ENCODE data around the gene MREG. TPM values are rescaled to one million over a fixed set of nuclear protein-coding genes. Genes with fewer than 3 reads are reported as not detected.
A peak's percentile ranks its signal among the peaks of the same experiment; 100 is the strongest.

Gene MREG
- polyA plus RNA-seq, 1 experiment, result 2.6 TPM

DNA sequence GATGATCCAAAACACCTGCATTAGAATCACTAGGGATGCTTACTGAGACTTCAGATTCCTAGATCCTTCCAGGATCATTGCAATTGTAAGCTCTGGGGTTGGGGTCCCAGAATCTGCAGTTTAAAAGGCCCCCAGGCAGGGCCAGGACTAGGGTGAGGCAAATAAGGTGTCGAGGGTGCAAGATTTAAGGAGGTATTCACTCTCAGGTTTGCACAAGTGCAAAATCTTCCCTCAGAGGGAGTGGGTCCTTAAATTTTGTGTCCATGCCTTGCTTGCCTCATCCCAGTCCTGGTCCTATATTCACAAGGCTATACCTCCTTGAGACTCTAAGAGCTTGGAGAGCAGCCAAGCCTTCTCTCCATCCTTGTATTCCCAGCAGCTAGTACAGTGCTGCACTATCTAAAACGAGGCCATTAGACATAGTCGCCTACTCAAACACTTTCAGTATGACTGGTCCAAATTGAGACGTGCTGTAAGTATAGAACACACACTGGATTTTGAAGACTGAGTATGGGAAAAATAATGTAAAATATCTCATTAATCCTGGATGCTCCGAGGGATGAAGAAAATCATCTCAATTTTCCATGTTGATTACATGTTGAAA is 31.6 kb upstream of the MREG start:
- Histone ChIP-seq H3K27ac (ENCODE audit: low read depth, low read length) (no peak overlapping the region), H3K9me3 (ENCODE audit: control insufficient read depth, insufficient read depth, low read length) (no peaks in the 10 kb centered on the region), H3K4me3 (ENCODE audit: low read depth, low read length) (no peak overlapping the region), H3K27me3 (ENCODE audit: control insufficient read depth, insufficient read depth, low read length) (no peaks in the 10 kb centered on the region)
- CTCF ChIA-PET, result interaction anchor here (2.1 to 3.4 kb wide), 2 partner anchors 11 to 23 kb away, joined by 6 to 27 read pairs; no protein-coding TSS in a partner anchor
- POLR2A ChIA-PET, result no interaction called here
- DNase-seq (ENCODE audit: low read depth, low spot score), result no peak
- TF ChIP-seq, protein P1, sequence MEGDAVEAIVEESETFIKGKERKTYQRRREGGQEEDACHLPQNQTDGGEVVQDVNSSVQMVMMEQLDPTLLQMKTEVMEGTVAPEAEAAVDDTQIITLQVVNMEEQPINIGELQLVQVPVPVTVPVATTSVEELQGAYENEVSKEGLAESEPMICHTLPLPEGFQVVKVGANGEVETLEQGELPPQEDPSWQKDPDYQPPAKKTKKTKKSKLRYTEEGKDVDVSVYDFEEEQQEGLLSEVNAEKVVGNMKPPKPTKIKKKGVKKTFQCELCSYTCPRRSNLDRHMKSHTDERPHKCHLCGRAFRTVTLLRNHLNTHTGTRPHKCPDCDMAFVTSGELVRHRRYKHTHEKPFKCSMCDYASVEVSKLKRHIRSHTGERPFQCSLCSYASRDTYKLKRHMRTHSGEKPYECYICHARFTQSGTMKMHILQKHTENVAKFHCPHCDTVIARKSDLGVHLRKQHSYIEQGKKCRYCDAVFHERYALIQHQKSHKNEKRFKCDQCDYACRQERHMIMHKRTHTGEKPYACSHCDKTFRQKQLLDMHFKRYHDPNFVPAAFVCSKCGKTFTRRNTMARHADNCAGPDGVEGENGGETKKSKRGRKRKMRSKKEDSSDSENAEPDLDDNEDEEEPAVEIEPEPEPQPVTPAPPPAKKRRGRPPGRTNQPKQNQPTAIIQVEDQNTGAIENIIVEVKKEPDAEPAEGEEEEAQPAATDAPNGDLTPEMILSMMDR (IDR thresholded peaks at IDR 0.05; ENCODE audit: low read depth, low read length), result no peak

DNA sequence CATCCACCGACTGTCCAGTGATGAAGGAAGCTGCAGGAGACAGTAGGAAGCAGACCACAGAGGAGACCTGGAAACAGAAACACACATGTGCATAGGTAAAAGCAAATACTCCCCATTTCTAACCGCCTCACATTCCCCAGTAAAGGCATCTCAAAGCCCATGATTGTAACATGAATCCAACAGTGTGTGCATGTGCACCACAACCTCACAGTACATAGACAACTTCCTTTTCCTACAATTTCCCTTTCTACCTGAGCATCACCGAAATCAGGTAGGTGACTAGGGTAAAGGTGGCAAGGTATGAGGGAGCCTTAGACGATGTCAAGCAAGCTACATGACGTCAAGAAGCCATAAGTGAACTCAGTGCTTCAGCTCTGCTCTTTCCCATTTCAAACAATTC is 30.6 kb upstream of the MREG start:
- POLR2A ChIA-PET, result no interaction called here
- CTCF ChIA-PET, result interaction anchor here (2.1 to 3.4 kb wide), 2 partner anchors 10 to 22 kb away, joined by 6 to 27 read pairs; no protein-coding TSS in a partner anchor
- Histone ChIP-seq H3K27me3 (ENCODE audit: control insufficient read depth, insufficient read depth, low read length) (no peaks in the 10 kb centered on the region), H3K4me3 (ENCODE audit: low read depth, low read length) (no peak overlapping the region), H3K9me3 (ENCODE audit: control insufficient read depth, insufficient read depth, low read length) (no peaks in the 10 kb centered on the region), H3K27ac (ENCODE audit: low read depth, low read length) (no peak overlapping the region)
- no peak for DNase-seq (ENCODE audit: low read depth, low spot score)
- TF ChIP-seq, protein P1 (IDR thresholded peaks at IDR 0.05; ENCODE audit: low read depth, low read length), result no peak

DNA sequence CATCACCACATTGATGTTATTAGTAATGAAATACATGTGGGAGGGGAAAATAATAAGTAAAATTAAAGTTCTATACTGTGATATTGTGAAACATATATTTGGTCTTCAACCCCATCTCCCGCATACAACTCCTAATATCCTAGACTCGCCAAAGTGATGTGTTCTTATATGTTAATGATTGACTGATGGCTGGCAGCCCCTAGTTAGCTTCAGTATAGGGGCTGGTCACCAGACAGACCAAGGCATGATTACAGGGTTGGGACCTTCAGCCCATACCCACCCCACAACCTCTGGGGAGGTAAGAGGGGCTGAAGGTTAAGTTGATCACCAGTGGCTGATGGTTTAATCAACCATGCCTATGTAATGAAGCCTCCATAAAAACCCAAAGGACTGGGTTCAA is 28.1 kb upstream of the MREG start:
- POLR2A ChIA-PET, result no interaction called here
- Histone ChIP-seq H3K9me3 (ENCODE audit: control insufficient read depth, insufficient read depth, low read length) (no peaks in the 10 kb centered on the region), H3K27ac (ENCODE audit: low read depth, low read length) (no peak overlapping the region), H3K4me3 (ENCODE audit: low read depth, low read length) (no peak overlapping the region), H3K27me3 (ENCODE audit: control insufficient read depth, insufficient read depth, low read length) (no peaks in the 10 kb centered on the region)
- no peak for DNase-seq (ENCODE audit: low read depth, low spot score)
- TF ChIP-seq, protein P1 (IDR thresholded peaks at IDR 0.05; ENCODE audit: low read depth, low read length), result no peak
- CTCF ChIA-PET, result interaction anchor here (1.1 to 2.3 kb wide), 3 partner anchors 9 to 18 kb away, joined by 3 to 7 read pairs (median 4); no protein-coding TSS in a partner anchor

DNA sequence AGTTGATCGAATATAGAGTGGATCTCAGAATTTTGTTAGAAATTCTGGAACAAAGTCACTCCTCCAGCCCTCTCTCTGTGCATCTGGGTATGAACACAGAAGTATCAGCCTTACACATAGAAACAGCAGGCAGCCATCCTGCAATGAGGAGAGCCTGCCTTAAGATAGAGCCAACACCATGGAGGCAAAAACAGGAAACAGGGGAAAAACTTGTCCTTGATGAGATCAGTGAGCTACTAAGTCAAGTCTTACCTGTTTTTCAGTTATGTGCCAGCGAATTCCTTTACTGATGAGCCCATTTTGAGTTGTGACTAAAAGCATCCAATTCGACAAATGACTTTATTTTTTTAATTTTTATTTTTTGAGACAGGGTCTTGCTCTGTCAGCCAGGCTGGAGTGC is 26.6 kb upstream of the MREG start:
- TF ChIP-seq, protein P1 (IDR thresholded peaks at IDR 0.05; ENCODE audit: low read depth, low read length), result no peak
- Histone ChIP-seq H3K27ac (ENCODE audit: low read depth, low read length) (no peak overlapping the region), H3K9me3 (ENCODE audit: control insufficient read depth, insufficient read depth, low read length) (no peaks in the 10 kb centered on the region), H3K27me3 (ENCODE audit: control insufficient read depth, insufficient read depth, low read length) (no peaks in the 10 kb centered on the region), H3K4me3 (ENCODE audit: low read depth, low read length) (no peak overlapping the region)
- POLR2A ChIA-PET, result no interaction called here
- CTCF ChIA-PET, result interaction anchor here (1.8 kb wide), 1 partner anchor 17 kb away, joined by 4 read pairs; no protein-coding TSS in a partner anchor
- DNase-seq (ENCODE audit: low read depth, low spot score), result no peak

DNA sequence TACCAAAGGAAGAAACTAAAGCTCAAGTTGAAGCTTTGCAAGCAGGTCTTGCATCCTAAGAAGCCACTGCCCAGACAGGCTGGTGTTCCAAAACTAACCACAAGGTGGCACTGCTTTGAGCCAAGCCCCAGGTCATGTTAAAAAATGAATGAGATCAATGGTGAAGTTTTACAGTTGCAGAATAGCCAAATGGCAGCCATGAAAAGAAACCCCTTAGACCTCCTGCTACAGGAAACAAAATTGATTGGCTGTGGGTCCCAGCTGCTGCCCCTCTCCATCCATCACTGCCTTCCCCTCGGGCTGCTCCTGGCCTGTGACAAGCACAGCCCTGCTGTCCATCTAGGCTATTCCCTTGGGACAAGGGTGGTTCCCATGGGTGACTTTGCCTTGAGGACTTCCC is 20.7 kb upstream of the MREG start:
- CTCF ChIA-PET, result interaction anchor here (0.5 to 4.7 kb wide), 19 partner anchors 11 to 1622 kb away, joined by 3 to 59 read pairs (median 5); partner anchors contain the start of genes PECR and XRCC5

More for the DNA sequence above, 20.7 kb upstream of the MREG start:
- Histone ChIP-seq H3K4me3 (ENCODE audit: low read depth, low read length) (no peak overlapping the region), H3K27me3 (ENCODE audit: control insufficient read depth, insufficient read depth, low read length) (no peaks in the 10 kb centered on the region), H3K9me3 (ENCODE audit: control insufficient read depth, insufficient read depth, low read length) (no peaks in the 10 kb centered on the region), H3K27ac (ENCODE audit: low read depth, low read length) (no peak overlapping the region)
- TF ChIP-seq, protein P1 (IDR thresholded peaks at IDR 0.05; ENCODE audit: low read depth, low read length), result peak; percentile 88
- peak; percentile 42 for DNase-seq (ENCODE audit: low read depth, low spot score)
- POLR2A ChIA-PET, result no interaction called here

Measured in AG04450 (cell line).